HepG2 (cell line): Measurements from ENCODE around the gene GPR162. TPM values are rescaled to one million over a fixed set of nuclear protein-coding genes. Genes with fewer than 3 reads are reported as not detected.

Source experiments
- ATAC-seq: fragments of 200-7000 bp; cut with Tn5 transposase; 3 replicates; pipeline ENCODE4 v1.9.1; 2020; ENCODE audit warnings: mild to moderate bottlenecking, moderate library complexity
- BruUV-seq: library from RNA; stranded (reverse); fragments of 400-500 nt; replicated peaks from 2 replicates; lab custom pipeline; 2021; lab: Mats Ljungman, UMichigan
- CTCF ChIA-PET: fragments of 300-600 bp; formaldehyde crosslinking; extraction: SDS; loops from one replicate; lab custom pipeline; 2021; ENCODE audit warnings: low total read pairs, inconsistent platforms, low intra/inter-chr PET ratio; lab: Yijun Ruan, JAX
- POLR2A ChIA-PET: fragments of 350-600 bp; sonication (Branson Sonifier 250); formaldehyde crosslinking; loops from one replicate; lab custom pipeline; 2020; ENCODE audit warnings: antibody characterized with exemption, inconsistent platforms; lab: Yijun Ruan, JAX
- DNase-seq: peaks from one replicate; pipeline ENCODE4 v3.0.0-alpha.2; 2015; ENCODE audit warnings: low spot score
- FAIRE-seq: peaks from 3 replicates; lab custom pipeline; 2011; peaks lifted over from hg19 to GRCh38; lab: Jason Lieb, UNC
- H2AFZ ChIP-seq: one replicate; pipeline ENCODE4 v1.6.1; 2011; ENCODE audit warnings: low read length, inconsistent platforms
- H3K27ac ChIP-seq: fragments of 300-600 bp; 3 replicates; pipeline ENCODE4 v1.8.0; 2011; ENCODE audit warnings: mixed run types, mild to moderate bottlenecking, mixed read lengths, low read length, inconsistent platforms; ENCODE audit not compliant: insufficient read depth; ENCODE audit errors: extremely low read length
- H3K27me3 ChIP-seq, 2 experiments: fragments of 200-600 bp in 1 of 2; 2 replicates in 1 of 2; 3 replicates in 1 of 2; pipeline versions ENCODE4 v1.6.0 to v1.8.0; 2011; ENCODE audit warnings: low read length in 2 of 2, mild to moderate bottlenecking in 2 of 2, moderate library complexity in 2 of 2, inconsistent platforms in 1 of 2; ENCODE audit not compliant: insufficient read depth in 2 of 2, control insufficient read depth in 1 of 2
- H3K36me3 ChIP-seq, 2 experiments: fragments of 200-600 bp in 1 of 2; replicated peaks in 1 of 2; 2 replicates in 1 of 2; 3 replicates in 1 of 2; pipeline versions ENCODE4 v1.5.1 to v1.8.0; 2011; ENCODE audit warnings: low read length in 2 of 2, inconsistent platforms in 1 of 2; ENCODE audit not compliant: insufficient read depth in 2 of 2, control insufficient read depth in 1 of 2
- H3K4me1 ChIP-seq: 2 replicates; pipeline ENCODE4 v1.5.1; 2012; ENCODE audit warnings: low read length, inconsistent platforms; ENCODE audit not compliant: insufficient read depth
- H3K4me2 ChIP-seq: 2 replicates; pipeline ENCODE4 v1.6.0; 2011; ENCODE audit warnings: low read depth, low read length, inconsistent platforms
- H3K4me3 ChIP-seq, 3 experiments: fragments of 200-600 bp in 1 of 3; sonication (generic), shearing (Covaris generic) in 1 of 3; replicated peaks in 1 of 3; 2 replicates each; pipeline ENCODE4 v1.5.1; 2011 to 2016; ENCODE audit warnings: low read length in 3 of 3, inconsistent platforms in 2 of 3, low read depth in 2 of 3, mild to moderate bottlenecking in 2 of 3, control low read depth in 1 of 3, mixed read lengths in 1 of 3; ENCODE audit not compliant: insufficient read depth in 1 of 3
- H3K79me2 ChIP-seq: one replicate; pipeline ENCODE4 v1.6.1; 2011; ENCODE audit warnings: low read length, inconsistent platforms; ENCODE audit not compliant: insufficient read depth
- H3K9ac ChIP-seq: 2 replicates; pipeline ENCODE4 v1.6.0; 2011; ENCODE audit warnings: mild to moderate bottlenecking, low read depth, low read length, inconsistent platforms; ENCODE audit not compliant: insufficient read depth
- H3K9me3 ChIP-seq: 2 replicates; pipeline ENCODE4 v1.5.1; 2012; ENCODE audit warnings: mild to moderate bottlenecking, low read length
- H4K20me1 ChIP-seq: 2 replicates; pipeline ENCODE4 v1.6.0; 2011; ENCODE audit warnings: inconsistent platforms, mild to moderate bottlenecking, low read length, moderate library complexity; ENCODE audit not compliant: insufficient read depth
- CAMTA2 ChIP-seq: sonication (generic); formaldehyde crosslinking; IDR thresholded peaks from 2 replicates; pipeline ENCODE4 v1.4.0; 2020; ENCODE audit warnings: mild to moderate bottlenecking, missing genetic modification reagents, borderline replicate concordance
- MED8 ChIP-seq: sonication (generic); formaldehyde crosslinking; IDR thresholded peaks from 2 replicates; pipeline ENCODE4 v1.8.1; 2023; ENCODE audit warnings: mild to moderate bottlenecking, missing genetic modification reagents; ENCODE audit not compliant: insufficient replicate concordance
- NR3C1 ChIP-seq: sonication (generic); formaldehyde crosslinking; IDR thresholded peaks from 2 replicates; pipeline ENCODE4 v1.4.0; 2020; ENCODE audit warnings: missing genetic modification reagents
- REXO4 ChIP-seq: sonication (generic); formaldehyde crosslinking; IDR thresholded peaks from 2 replicates; pipeline ENCODE4 v1.8.0; 2022; ENCODE audit warnings: missing genetic modification reagents, mild to moderate bottlenecking, borderline replicate concordance
- ZNF180 ChIP-seq: sonication (generic); formaldehyde crosslinking; IDR thresholded peaks from 2 replicates; pipeline ENCODE4 v1.4.0; 2020; ENCODE audit warnings: low read depth, missing genetic modification reagents, borderline replicate concordance
- ZNF34 ChIP-seq: sonication (generic); formaldehyde crosslinking; IDR thresholded peaks from 2 replicates; pipeline ENCODE4 v1.4.0; 2020; ENCODE audit warnings: mild to moderate bottlenecking, missing genetic modification reagents, borderline replicate concordance
- ZNF556 ChIP-seq: sonication (generic); formaldehyde crosslinking; IDR thresholded peaks from 2 replicates; pipeline ENCODE4 v1.4.0; 2020; ENCODE audit warnings: mild to moderate bottlenecking, missing genetic modification reagents, borderline replicate concordance
- WGBS: methylation state at CpG from one replicate; pipeline ENCODE4 v1.1.6; 2017; ENCODE audit warnings: low lambda C conversion rate; 5-methylcytosine and 5-hydroxymethylcytosine counted together
- in situ Hi-C: cut with HindIII; loops from 2 replicates; pipeline ENCODE4 v1.10.0; 2017; ENCODE audit warnings: low pct_unique_long_range_greater_than_20kb; ENCODE audit not compliant: extremely low pct_ligation_motif_present
- intact Hi-C: fragments of 100-400 bp; cut with micrococcal nuclease; formaldehyde crosslinking; loops from one replicate; pipeline ENCODE4 v1.10.0; 2022; ENCODE audit not compliant: unreplicated experiment
- polyA plus RNA-seq, 8 experiments: library from polyadenylated mRNA; depleted of rRNA in 3 of 8; stranded (reverse) in 7 of 8; unstranded in 1 of 8; fragments of >200 nt; fragmentation: Illumina TruSeq in 4 of 8; extraction: Trizol in 4 of 8; gene quantifications; 2 replicates each; pipeline versions ENCODE4 v1.2.1 to v1.2.3, GENCODE V29; 2011 to 2016; ENCODE audit warnings: low read depth in 4 of 8, missing spikeins in 1 of 8, mixed read lengths in 1 of 8; ENCODE audit not compliant: insufficient read depth in 1 of 8
- total RNA-seq, 5 experiments: library from RNA; depleted of rRNA; stranded (reverse); fragments of >200 nt; fragmentation: Illumina TruSeq; extraction: Trizol; gene quantifications; 2 replicates each; pipeline ENCODE4 v1.2.3, GENCODE V29; 2016; ENCODE audit warnings: low read depth in 1 of 5
- TF ChIP-seq, protein P1 (sequence below): IDR thresholded peaks from 2 replicates; pipeline ENCODE4 v1.6.1; 2016; ENCODE audit warnings: missing genetic modification reagents, missing compliant biosample characterization
- TF ChIP-seq, protein P2 (sequence below): sonication (generic); formaldehyde crosslinking; IDR thresholded peaks from 2 replicates; pipeline ENCODE4 v1.4.0; 2020; ENCODE audit warnings: low read depth, mild to moderate bottlenecking, missing genetic modification reagents

GPR162 gene
- total and polyA plus RNA-seq, 2 of the 13 experiments (the other 11 are each of a cell fraction or from before 2014, with no cell fraction given) = 0.08 TPM; not detected in 1

DNA sequence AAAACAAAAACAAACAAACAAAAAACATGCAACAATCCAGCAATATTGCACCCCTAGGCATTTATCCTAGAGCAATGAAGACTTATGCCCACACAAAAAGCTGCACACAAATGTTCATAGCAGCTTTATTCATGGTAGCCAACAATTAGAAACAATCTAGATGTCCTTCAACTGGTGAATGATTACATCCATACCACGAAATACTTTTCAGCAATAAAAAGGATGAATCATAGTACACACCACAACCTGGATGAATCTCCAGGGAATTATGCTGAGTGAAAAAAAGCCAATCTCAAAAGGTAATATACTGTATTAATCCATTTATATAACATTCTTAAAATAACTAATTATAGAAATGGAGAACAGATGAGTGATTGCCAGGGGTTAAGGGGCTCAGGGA is 14.5 kb upstream of the GPR162 start (continued):
- TF ChIP-seq, protein P1, sequence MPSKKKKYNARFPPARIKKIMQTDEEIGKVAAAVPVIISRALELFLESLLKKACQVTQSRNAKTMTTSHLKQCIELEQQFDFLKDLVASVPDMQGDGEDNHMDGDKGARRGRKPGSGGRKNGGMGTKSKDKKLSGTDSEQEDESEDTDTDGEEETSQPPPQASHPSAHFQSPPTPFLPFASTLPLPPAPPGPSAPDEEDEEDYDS (CRISPR knock-in tag) = no peak
- TF ChIP-seq ZNF556 (CRISPR knock-in tag) (no peak), MED8 (CRISPR knock-in tag) (no peak), ZNF180 (CRISPR knock-in tag) (no peak)

DNA sequence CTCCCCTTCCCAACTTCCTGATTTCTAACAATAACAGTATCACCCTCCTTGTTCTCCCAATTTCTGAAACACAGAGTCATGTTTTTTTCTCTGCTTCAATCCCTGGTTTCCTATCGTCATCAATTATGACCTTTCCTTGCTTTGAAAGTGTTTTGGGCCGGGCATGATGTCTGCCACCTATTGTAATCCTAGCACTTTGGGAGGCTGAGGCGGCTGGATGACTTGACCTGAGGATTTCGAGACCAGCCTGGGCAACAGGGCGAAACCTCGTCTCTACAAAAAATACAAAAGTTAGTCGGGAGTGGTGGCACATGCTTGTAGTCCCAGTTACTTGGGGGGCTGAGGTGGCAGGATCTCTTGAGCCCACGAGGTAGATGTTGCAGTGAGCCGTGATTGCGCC is 12.6 kb upstream of the GPR162 start:
- H3K4me3 ChIP-seq = no peak overlapping the region
- CTCF ChIA-PET = no interaction called here
- no peak for FAIRE-seq
- TF ChIP-seq ZNF34 (CRISPR knock-in tag) = no peak
- TF ChIP-seq CAMTA2 (CRISPR knock-in tag) = no peak
- TF ChIP-seq, protein P2, sequence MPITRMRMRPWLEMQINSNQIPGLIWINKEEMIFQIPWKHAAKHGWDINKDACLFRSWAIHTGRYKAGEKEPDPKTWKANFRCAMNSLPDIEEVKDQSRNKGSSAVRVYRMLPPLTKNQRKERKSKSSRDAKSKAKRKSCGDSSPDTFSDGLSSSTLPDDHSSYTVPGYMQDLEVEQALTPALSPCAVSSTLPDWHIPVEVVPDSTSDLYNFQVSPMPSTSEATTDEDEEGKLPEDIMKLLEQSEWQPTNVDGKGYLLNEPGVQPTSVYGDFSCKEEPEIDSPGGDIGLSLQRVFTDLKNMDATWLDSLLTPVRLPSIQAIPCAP (CRISPR knock-in tag) = no peak
- TF ChIP-seq REXO4 (CRISPR knock-in tag) = no peak
- TF ChIP-seq NR3C1 = no peak
- TF ChIP-seq, all 625 proteins: peak for 0
- POLR2A ChIA-PET = no interaction called here
- Histone ChIP-seq H3K4me1 (peaks cover 8% of the 10 kb centered on the region; the same call in 1 of the 2 replicates), H3K9me3 (no peaks in the 10 kb centered on the region), H3K27ac (no peak overlapping the region), H2AFZ (no peak overlapping the region), H3K27me3 (0 out of 5 replicates have a peak, but pooled peaks cover 0 to 4% of the 10 kb centered on the region in 2 experiments), H3K36me3 (no peaks in the 10 kb centered on the region), H3K4me2 (no peak overlapping the region), H3K79me2 (no peaks in the 10 kb centered on the region), H4K20me1 (no peaks in the 10 kb centered on the region), H3K9ac (no peak overlapping the region)
- WGBS = 67% methylated on average over 10 of the region's 10 CpGs
- BruUV-seq = no TSS peak
- DNase-seq (no peak), ATAC-seq (no peak)
- intact Hi-C loops (no loop called here), in situ Hi-C loops (no loop called here)
